ENCODE results near the gene SYNE1. TPM values are rescaled to one million over a fixed set of nuclear protein-coding genes. Genes with fewer than 3 reads are reported as not detected.

Gene SYNE1
- total and polyA plus RNA-seq, 2 experiments from 2014 or later, result 17.6 to 59.9 TPM

GRCh38 chr6:152432758-152433157 is 204.4 kb downstream of the SYNE1 start:
- 77% methylated on average over 2 of the region's 2 CpGs for WGBS (ENCODE audit: low lambda C conversion rate, missing lambda C conversion rate)
- DNase-seq (ENCODE audit: low spot score), result no peak
- H3K36me3 ChIP-seq (replicated peaks; ENCODE audit: insufficient read depth, low read depth), result no peaks in the 10 kb centered on the region

GRCh38 chr6:152428126-152428525 is 209.0 kb downstream of the SYNE1 start:
- TF ChIP-seq CTCF (IDR thresholded peaks at IDR 0.05; ENCODE audit: poor library complexity) (no peak), EZH2 (IDR thresholded peaks at IDR 0.05; ENCODE audit: borderline replicate concordance) (no peak), EZH2phosphoT487 (IDR thresholded peaks at IDR 0.05; ENCODE audit: low read depth, severe bottlenecking, unreplicated experiment) (no peak)
- WGBS (ENCODE audit: low lambda C conversion rate, missing lambda C conversion rate), result 83% methylated on average over 11 of the region's 11 CpGs
- Histone ChIP-seq H3K27ac (no peak overlapping the region), H4K20me1 (ENCODE audit: insufficient read depth, poor library complexity, severe bottlenecking) (no peaks in the 10 kb centered on the region), H3K4me2 (no peak overlapping the region), H3K9me3 (ENCODE audit: low read depth) (no peaks in the 10 kb centered on the region), H2AFZ (no peak overlapping the region), H3K36me3 (replicated peaks; ENCODE audit: insufficient read depth, low read depth) (no peaks in the 10 kb centered on the region), H3K27me3 (no peaks in the 10 kb centered on the region), H3K4me1 (ENCODE audit: insufficient read depth) (no peaks in the 10 kb centered on the region), H3K79me2 (no peaks in the 10 kb centered on the region), H3K4me3 (no peak overlapping the region), H3K9me2 (replicated peaks; ENCODE audit: insufficient read depth) (no peaks in the 10 kb centered on the region)
- DNase-seq (ENCODE audit: low spot score), result no peak

More at GRCh38 chr6:152432758-152433157, 204.4 kb downstream of the SYNE1 start:
- H3K27me3 ChIP-seq, result no peaks in the 10 kb centered on the region
- H3K4me2 ChIP-seq, result no peak overlapping the region
- no peaks in the 10 kb centered on the region for H4K20me1 ChIP-seq (ENCODE audit: insufficient read depth, poor library complexity, severe bottlenecking)
- H3K79me2 ChIP-seq, result no peaks in the 10 kb centered on the region
- H2AFZ ChIP-seq, result no peak overlapping the region
- H3K4me3 ChIP-seq, result no peak overlapping the region
- H3K27ac ChIP-seq, result no peak overlapping the region
- no peaks in the 10 kb centered on the region for H3K9me2 ChIP-seq (replicated peaks; ENCODE audit: insufficient read depth)
- no peaks in the 10 kb centered on the region for H3K9me3 ChIP-seq (ENCODE audit: low read depth)
- no peaks in the 10 kb centered on the region for H3K4me1 ChIP-seq (ENCODE audit: insufficient read depth)
- TF ChIP-seq EZH2phosphoT487 (IDR thresholded peaks at IDR 0.05; ENCODE audit: low read depth, severe bottlenecking, unreplicated experiment) (no peak), CTCF (IDR thresholded peaks at IDR 0.05; ENCODE audit: poor library complexity) (no peak), EZH2 (IDR thresholded peaks at IDR 0.05; ENCODE audit: borderline replicate concordance) (no peak)

- WGBS (ENCODE audit: low lambda C conversion rate, missing lambda C conversion rate), result 80% methylated on average over 6 of the region's 6 CpGs
- H2AFZ ChIP-seq, result no peak overlapping the region
- no peak for TF ChIP-seq CTCF (IDR thresholded peaks at IDR 0.05; ENCODE audit: poor library complexity)
- TF ChIP-seq EZH2 (IDR thresholded peaks at IDR 0.05; ENCODE audit: borderline replicate concordance), result no peak
- no peak for TF ChIP-seq EZH2phosphoT487 (IDR thresholded peaks at IDR 0.05; ENCODE audit: low read depth, severe bottlenecking, unreplicated experiment)
Observed at GRCh38 chr6:152426276-152426675, 210.9 kb downstream of the SYNE1 start.

More at GRCh38 chr6:152426276-152426675, 210.9 kb downstream of the SYNE1 start:
- H3K36me3 ChIP-seq (replicated peaks; ENCODE audit: insufficient read depth, low read depth), result no peaks in the 10 kb centered on the region
- no peaks in the 10 kb centered on the region for H4K20me1 ChIP-seq (ENCODE audit: insufficient read depth, poor library complexity, severe bottlenecking)
- DNase-seq (ENCODE audit: low spot score), result no peak
- no peak overlapping the region for H3K4me3 ChIP-seq
- no peaks in the 10 kb centered on the region for H3K27me3 ChIP-seq
- no peaks in the 10 kb centered on the region for H3K4me1 ChIP-seq (ENCODE audit: insufficient read depth)
- H3K27ac ChIP-seq, result no peak overlapping the region
- no peaks in the 10 kb centered on the region for H3K9me3 ChIP-seq (ENCODE audit: low read depth)
- H3K9me2 ChIP-seq (replicated peaks; ENCODE audit: insufficient read depth), result no peaks in the 10 kb centered on the region
- no peaks in the 10 kb centered on the region for H3K79me2 ChIP-seq
- H3K4me2 ChIP-seq, result no peak overlapping the region
